Globus pallidus (tissue), 1 donor: ENCODE results near the gene HEXB.
"Not testable (repeated sequence)": the region's sequence is repeated elsewhere in the genome, so short reads cannot be mapped to it uniquely, and the experiment has no call there.

ENCODE experiments used
- DNase-seq: peaks from one replicate; pipeline ENCODE4 v3.0.0-alpha.2; 2015; ENCODE audit warnings: low spot score

Gene HEXB

DNA sequence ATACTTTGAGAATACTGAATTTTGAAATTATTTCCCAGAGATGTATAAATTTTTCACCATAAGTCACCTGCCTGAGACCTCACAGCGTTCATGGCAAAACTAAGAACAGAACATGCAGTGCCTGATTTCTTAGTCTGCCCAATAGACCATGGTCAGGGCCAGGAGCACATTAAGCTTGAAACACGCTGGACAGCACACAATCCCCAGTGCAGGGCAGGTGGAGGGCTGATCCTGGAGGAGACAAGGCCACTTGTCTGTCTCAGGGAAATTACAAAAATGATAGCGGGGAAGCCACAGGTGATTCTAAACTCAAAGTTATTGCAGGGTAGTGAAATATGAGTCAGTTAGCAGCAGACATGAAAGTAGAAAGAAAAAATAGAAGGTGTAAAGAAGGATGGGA is 25.9 kb upstream of the HEXB start:
- DNase-seq: no peak

DNA sequence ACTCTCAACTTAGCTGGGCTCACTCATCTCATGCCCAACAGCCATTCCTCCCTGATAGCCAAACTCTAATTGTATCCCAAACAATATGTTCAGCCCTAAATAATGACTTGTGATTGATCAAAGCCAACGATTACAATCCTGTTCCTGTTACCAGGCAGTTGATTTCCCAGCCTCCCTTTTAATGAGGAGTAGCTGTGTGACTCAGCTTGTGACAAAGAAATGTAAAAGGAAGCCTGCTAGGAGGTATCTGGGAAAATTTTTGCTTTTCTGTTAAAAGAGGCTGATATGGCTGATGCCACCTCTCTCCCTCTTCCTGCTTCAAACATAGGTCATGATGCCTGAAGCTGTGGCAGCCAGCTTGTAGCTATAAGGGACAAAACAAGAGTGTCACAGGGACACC is 24.9 kb upstream of the HEXB start:
- no peak for DNase-seq

DNA sequence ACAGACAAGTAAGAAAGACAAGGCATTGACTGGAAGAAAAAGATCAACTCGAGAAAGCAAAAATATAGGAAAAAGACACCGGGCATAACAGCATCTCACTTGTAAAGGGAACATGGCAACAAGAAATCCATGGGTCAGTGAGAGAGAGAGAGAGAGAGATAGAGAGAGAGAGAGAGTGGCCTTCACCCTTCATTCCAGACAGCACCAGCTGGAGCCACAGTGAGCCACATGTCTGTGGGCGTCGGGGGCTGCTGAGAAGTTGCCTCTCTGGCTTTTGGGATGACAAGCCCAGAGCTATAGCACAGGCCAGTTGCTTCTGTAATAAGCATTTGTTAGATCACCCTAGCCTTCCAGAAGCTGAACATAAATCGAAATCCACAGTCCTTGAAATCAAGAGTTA is 24.2 kb upstream of the HEXB start:
- DNase-seq: no peak

DNA sequence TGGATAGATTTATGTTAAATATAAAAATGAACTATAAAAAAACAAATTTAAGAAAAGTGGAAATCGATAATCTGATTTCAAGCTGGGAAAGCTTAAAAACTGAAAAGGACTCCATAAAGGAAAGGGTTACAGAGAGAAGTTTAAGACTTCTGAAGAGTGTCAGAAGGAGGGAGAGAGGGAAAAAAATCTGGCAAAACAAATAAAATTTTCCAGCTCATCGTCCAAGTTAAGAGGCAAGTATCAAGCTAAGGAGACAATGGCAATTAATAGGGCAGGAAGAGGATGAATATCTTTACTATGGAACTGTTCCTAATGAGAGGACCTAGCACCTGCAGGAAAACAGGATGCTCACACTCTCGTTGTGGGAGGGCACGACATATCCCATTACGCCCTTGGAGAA is 20.5 kb upstream of the HEXB start:
- DNase-seq: no peak

DNA sequence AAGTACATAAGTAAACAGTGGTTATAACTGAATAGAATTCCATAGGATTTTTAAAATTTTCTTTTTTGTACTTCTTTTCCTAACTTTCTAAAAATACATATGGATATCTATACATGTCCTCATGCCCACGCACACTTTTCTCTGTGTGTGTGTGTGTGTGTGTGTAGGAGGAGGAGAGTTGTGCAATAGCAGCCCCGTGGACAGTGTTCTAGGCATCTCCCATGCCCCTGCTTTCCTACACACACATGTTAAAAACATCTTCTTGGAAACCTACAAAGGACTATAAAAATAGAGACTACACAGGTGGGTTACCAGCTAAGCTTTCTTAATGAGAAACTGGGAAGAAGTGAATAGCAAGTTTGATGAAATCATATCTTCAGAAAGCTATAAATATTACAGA is 19.8 kb upstream of the HEXB start:
- no peak for DNase-seq

DNA sequence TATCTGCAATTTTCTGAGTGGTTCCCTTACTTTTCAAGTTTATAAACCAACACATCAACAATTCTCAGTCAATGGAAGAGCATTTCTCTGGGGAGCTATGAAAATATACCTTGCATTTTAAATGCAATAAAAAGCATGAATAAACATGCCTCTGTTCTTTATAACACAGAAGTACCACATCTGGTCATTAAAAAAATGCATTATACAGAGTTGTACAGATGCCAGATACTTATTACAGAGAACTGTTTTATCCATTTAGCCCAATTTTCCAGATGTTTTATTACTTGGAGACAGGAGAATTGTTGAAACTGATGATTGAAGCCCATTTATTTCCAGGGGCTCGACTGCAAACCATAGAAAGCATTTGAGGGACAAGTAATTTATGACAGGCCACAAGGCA is 19.2 kb upstream of the HEXB start:
- DNase-seq: no peak

DNA sequence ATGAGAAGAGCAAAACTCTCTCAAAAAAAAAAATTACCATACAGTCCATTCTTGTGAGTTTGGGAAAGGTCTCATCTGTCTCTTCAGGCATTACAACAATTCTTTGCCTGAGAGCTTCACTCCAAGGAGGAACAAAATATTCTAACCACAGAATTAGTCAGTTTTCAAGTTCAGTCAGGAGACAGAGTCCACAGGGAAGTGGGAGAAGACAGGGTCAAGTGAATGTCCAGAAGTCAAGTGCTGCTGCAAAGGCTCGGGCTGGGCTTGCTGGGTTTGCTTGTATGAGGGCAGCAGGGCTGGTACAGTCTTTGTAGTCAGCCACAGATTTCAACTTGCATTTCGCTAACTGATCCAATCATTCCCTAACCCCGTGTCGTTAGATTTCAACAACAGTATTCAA is 17.6 kb upstream of the HEXB start:
- DNase-seq: no peak

DNA sequence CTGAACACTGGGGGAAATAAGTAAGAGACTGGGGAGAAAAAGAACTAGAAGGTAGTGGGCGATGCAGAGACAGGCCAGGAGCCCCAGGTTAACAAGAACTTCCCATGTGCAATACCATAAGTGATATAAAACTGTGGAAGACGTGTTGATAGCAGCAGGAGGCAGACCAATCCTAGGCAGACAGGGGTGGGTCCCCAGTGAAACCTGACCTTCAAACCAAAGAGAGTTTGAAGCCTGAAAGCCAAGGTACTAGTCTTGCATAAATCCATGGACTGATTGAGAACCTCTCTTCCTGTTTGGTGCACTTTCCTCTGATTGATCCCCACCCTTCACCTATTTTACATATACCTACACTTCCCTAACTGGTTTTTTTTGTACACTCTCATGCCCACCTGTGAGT is 15.2 kb upstream of the HEXB start:
- DNase-seq: no peak

DNA sequence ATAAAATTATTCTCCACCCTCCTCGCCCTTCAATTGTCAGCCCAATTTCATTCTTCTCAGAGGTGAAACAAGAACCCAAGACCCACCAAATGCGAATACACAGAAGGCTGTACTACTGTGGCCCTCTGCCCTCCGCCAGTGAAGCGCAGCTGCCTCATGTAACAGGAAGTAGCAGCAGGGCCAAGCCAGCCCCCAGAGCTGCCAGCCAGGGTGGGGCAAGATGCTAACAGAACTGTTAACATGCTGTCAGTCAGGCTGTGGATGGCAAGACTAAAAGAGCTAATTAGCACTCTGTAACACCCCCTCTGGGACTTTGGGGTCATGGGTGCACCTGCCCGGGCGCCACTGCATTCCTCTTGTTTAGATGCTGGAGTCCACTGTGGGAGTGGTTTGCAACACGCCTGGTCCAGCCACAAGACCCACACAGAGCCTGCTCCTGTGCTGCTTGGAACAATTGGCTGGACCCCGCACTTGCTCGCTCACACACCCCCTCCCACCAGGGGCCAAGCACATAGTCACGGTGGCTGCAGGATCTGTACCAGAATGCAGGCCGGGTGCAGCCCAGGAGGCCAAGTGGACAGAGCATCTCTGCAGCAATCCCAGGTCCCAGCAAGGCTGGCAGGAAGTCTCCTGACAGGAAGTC is 14.5 kb upstream of the HEXB start:
- no peak for DNase-seq

DNA sequence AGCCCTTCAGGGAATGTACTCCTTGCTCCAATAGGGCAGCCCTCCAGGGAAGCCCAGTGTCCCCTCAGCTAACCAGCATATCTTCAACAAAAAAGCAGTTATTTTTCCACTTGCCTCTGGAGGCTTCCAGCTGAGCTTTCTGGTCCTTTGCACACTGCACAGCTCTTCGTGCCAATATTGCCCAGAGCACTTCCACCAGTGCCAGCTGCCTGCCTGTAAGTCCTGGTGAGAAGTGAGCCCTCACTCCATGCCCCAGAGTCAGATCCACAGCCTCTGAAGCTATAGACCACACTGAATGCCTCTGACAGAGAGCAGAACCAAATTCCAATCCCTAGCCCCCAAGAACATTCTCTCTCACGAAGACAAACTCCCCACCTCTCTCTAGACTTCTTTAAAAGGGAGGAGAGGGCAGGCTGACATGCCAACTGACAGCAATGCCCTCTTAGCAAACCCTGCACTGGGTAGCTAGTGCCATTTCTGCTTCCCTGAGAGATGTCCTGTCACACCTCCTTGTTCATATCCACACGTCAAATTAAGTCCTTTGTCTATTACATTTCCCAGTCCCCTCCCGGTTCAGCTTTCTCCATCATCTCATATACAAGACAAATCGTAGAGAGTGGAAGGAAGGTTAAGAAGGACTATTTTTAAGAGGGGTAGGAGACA is 12.7 kb upstream of the HEXB start:
- DNase-seq: no peak

DNA sequence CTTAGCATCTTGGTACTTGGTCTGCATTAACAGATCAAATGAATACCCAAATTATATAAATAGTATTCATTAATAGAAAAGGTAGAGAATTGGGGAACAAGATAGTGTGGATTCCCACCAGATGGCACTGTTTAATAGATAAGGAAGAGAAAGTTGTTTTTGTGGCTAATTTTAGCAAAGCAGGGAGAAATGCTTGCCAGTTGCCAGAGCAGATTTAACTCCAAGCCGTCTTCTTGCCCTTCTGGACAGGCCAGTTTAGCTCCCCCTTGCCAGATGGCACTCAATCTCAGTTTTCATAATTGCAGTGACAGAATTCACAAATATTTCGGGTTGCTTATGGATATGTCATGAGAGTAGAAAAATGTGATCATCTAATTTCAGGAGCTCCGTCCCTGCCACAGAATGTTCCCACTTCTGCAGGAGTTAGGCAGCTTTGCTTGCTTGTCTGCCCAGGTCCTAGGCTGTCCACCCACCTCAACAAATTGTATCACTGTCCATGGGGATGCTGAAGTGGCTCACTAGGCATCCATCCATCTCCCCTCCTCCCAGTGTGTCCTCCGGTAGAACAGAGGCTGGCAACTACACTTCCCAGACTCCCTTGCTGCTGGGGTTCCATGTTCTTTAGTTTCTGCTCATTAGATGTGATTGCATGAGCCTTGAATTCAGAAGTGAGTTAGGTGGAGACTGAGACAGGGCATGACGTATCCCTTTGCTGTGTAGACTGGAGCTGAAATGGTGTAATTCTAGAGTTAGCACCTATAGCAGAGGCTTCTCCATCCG is 11.8 kb upstream of the HEXB start:
- peak; percentile 80 for DNase-seq

DNA sequence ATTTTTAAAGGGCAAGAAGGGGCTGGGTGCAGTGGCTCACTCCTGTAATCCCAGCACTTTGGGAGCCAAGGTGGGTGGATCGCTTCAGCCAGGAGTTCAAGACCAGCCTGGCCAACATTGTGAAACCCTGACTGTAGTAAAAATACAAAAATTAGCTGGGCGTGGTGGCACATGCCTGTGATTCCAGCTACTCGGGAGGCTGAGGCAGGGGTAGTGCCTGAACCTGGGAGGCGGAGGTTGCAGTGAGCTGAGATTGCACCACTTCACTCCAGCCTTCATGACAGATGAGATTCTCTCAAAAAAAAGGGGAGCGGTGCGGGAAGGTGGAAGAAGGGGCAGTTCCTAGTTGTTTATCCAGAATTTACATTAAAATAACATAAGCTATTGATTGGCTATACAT is 8.6 kb upstream of the HEXB start:
- DNase-seq: not testable (repeated sequence)

DNA sequence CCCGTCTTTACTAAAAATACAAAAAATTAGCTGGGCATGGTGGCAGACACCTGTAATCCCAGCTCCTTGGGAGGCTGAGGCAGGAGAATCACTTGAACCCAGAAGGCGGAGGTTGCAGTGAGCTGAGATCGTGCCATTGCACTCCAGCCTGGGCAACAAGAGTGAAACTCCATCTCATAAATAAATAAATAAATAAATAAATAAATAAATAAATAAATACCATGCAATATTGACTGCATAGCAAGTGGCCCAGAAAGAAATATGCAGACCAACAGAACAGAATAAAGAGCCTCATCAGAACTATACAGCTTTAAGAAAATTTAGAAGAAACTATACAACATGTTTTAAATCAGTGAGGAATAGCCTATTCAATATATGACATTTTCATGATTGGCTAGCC is 6.9 kb upstream of the HEXB start:
- not testable (repeated sequence) for DNase-seq

DNA sequence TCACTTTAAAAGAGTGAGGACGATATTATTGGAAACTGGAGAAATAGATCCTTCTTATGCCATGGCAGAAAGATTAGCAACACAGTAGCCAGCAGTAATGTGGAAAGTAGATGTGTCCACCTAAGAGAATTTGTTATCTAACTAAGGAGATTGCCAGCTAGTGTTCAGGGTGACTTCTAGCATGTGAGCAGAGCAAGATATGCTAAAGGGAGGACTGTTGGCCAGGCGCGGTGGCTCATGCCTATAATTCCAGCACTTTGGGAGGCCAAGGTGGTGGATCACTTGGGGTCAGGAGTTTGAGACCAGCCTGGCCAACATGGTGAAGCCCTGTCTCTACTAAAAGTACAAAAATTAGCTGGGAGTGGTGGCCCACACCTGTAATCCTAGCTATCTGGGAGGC is 5.7 kb upstream of the HEXB start:
- DNase-seq: not testable (repeated sequence)

DNA sequence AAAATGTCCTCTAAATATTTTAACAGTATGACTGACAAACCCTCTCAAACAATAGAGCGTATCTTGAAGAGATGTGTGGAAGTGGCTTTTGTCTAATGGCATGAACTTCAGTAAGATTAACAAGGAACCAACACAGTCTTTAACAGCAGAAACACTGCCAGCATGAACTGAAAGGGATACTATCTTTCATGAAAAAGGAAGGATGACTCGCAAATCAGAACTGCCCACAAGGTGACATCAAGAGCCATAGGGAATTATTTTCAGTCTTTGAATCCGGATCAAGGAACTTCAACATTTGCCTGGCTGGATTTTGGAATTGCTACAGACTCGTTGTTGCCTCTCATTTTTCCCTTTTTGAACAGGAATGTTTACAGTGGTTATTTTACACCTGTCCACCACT is 5.1 kb upstream of the HEXB start:
- no peak for DNase-seq

DNA sequence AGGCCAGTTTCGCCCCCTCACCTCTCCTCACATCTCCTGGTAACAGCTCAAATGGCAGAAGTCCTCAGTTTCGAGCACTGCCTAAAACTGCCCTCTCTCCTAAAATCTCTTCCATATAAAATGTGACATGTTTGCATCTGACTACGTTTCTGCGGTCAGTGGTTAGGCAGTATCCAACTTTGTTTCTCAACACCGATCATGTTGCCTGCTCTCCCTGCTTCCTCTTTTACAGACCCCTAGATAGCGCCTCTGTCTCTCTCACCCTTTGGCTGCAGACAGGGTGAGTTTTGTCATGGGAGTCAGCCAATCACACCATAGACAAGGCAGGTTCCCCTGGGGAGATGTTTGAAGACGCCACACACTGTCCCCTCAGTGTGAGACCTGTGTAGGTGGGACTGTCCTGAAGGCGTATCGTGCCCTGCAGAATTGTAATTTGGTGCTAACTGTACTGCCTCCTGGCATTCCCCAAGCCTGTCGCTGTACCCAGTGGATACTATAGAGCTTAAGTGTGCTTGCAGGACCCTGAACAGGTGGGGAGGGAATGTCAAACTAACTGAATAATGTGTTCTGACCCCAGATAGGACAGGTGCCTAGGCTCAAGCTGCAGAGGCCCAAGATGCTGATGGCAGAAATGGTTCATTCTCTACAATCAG is 1.1 kb downstream of the HEXB start:
- peak; percentile 43 for DNase-seq

DNA sequence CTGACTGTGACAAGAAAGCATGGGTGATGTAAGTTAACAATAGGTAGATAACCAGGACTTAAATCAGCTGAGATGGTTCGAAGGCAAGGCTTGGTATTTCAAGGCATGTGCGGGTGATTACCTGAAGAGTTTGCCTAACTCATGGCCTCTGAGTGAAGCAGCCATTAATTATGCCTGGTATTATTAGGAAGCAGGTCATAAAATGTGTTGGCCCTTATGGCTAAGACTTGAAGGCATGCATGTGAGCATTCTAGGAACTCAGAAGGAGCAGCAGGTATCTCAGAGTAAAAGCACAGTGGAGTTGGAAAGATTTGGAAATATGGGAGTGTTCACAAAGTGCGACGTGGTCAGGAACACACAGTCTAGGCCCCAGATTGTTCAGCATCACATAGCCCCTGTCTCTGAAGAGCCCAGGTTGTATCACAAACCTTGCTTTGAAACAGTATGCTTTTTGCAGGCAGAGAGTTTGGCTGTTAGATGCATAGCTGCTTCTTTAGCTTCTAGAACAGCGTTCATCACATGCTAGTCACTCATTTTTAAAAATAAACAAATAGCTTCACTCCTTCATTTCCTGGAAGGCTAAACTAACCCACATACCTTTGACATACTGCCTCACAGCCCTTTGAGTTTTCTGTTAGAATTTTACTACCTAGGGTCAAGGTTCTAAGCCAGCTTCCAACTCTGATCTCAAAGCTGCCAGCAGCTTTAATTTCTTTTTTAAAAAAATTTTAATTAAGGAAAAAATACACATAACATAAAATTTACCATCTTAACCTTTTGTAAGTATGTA is 2.1 kb downstream of the HEXB start:
- no peak for DNase-seq

DNA sequence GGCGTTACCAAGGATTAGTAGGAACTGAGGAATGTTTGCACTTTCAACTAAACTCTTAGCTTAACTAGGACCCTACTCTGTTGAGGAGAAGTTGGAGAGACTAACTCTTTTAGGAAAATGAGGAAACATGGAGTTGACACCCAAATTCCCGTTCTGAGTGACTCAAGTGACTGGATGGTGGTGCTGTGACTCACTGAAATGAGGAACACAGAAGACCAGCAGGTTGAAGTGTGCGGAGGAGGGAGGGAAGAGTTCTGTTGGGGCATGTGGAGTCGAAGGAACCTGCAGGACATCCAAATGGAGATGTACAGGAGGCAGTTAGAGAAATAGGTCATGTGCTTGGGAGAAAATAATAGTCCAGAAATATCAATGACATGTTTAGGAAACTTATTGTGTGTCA is 8.2 kb downstream of the HEXB start:
- DNase-seq: no peak

DNA sequence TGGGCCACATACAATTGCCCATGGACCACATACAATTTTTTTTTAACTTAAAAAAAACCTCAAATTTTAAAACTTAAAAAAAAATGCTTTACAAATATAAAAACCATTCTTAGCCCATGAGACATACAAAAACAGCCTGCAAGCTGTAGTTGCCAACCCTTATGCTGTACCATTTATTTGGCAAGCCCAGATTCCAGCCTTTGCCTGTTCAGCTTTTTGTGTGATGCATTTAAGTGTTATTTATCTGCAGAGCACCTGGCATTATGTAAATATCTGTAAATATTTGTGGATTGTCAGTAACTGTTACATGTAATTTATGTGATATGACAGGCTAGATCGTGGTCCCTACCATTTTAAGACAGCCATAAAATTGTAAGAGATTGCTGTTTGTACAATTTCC is 32.6 kb downstream of the HEXB start:
- DNase-seq: no peak

DNA sequence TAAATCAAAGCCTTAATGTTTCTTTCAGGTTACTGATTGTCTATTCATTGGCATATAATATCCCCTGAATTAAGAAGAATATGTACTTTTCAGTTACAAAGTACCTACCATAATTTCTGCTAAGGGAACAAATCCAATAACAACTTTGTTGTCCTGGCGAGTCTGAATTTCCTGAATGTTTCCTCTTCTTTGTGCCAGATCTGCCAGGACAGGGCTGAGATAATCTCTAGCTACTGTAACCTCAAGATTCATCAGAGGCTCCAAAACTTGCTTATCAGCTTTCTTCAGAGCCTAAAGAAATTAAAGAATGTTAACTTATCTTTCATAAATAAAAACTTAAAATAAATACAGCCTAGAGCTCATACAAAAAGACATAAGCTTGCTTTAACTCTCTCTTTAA is 37.2 kb downstream of the HEXB start:
- no peak for DNase-seq

DNA sequence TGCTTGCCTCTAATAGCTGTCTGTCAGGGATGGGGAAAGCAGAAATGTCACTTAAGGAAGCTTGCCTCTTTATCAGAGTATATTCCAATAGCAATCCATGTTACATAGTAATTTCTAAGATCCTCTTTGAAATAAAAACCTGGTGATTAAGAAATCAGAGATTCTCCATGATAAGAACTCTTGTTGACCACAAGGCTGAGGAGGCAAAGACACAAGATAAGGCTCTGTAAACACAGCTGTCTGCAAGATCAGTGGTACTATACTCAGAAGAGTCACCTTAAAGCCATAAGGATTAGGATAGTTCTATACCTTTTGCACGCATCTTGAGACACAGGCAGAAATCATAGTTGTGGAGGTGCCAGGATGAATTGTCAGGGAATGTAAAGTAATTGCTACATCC is 40.3 kb downstream of the HEXB start:
- no peak for DNase-seq

DNA sequence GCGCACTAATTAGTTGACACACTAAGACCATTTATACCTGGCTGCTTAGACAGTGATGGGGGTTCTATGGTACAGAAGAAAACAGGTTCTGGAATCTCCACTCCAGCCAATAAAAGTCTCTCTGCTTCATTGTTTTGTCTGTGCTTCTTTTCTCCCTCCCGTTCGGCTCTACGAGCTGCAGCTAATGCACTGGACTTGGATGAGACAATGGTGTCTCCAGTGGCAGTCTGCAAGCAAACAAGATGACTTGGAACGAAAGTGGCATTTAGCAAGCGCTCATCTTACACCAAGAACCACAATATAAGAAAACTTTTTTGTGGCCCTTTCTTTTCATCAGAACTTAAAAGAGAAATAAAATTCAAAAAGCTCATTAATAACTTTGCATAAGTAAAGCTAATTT is 51.7 kb downstream of the HEXB start:
- peak; percentile 73 for DNase-seq
